COR-L47 (cell line): ENCODE measurements around the gene MSLN.
"Not testable (repeated sequence)": the region's sequence is repeated elsewhere in the genome, so short reads cannot be mapped to it uniquely, and the experiment has no call there.

Experiments used
- DNase-seq: peaks from one replicate; lab custom pipeline; 2025; lab: John Stamatoyannopoulos, UW

The MSLN gene

DNA sequence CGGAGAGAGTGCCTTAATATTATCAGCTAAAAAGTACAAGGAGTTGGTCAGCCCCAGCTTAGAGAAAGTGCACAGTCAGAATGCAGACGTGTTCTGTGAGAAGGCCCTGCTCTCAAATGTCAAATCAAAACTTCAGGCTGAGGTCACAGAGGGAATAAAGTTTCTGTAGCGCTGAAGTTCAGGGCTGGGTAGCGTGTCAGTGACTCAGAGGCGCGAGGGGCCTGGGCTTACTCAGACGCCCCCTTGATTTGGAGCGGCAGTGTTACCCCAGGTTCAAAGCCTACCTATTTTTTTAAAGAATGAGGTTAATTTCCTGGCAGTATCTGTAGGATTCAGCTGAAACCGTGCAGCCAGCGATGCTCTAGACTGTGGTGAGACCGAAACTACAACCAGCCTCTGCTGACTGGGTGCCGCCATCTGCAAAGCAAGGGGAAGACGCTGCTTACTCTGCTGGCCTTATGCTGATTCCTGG is 24.5 kb upstream of the MSLN start:
- no peak for DNase-seq

DNA sequence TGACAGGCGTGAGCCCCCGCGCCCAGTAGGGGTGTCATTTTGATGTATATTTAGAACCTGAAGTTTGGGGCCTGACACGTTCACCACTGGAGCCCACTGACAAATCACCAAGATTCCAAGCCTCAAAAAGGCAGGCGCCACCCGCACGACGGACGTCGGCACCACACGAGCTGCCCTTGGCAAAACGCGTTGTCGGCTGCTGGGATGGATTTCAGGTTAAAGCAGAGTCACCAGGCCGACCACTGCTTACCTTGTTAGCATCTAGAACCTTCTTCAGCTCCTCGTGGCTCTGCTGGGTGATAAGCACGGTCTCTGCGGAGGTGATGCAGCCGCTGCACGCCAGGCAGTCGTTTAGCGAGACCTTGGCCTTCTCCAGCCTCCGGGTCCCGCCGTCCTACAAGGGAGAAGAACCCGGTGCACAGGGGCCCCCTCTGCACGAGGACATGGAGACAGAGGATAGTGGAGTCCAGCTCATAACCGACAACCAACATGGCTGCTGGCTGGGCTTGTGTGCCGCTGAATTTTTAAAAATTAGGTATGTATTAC is 23.5 kb upstream of the MSLN start:
- no peak for DNase-seq

DNA sequence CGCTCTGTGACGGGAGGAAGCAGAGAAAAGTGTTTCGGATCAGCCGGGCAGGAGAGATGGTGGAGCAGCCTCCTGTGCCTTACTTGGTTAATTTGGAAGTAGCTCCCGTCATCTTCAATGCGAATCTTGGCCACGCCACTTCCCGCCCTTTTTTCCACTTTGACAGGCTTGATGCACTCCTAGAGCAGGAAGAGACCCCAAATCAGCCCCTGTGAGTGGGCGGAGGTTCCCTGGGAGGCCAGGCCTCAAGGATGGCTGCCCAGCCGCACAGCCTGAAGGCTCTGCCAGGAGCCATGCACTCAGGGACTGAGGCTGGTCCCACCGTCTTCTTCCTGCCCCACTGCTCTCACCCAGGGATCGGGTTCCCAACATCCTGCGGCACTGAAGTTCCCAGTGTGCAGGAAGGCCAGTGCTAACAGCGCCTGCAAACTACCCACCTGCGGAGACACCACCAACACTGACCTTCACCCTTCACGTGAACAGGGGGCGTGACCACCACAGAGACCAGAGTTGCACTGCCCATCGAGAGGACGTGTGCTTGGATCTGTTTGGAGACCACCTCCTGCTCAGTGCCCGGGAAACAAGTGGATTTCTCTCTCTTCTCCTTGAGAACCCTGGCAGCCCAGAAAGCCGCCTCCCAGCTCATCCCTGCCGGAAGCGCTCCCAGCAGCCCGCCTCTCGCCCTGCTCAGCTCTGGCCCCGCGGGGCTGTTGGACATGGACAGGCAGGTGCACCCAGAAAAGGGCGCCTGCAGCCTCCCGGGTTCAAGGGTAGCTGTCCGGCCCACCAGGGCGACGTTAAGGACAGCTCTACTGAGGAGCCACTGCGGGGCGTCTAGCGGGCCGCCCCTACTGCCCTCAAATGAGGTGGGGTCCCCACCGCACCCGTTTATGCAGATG is 20.7 kb upstream of the MSLN start:
- no peak for DNase-seq

DNA sequence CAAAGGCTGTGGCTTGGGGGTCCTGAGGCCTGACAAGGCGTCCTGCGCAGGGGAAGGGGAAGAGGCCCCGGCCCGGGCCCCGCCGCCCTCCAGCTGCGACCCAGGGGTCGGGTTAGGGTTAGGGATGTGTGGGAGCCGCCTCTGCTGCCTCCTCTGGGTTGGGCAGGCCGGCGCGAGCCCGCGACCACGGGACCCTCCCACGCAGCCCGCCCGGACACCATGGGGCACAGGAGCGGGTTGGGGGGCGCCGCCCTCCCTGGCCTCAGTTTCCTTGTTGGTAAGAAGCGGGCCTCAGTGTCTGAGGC is 20.1 kb upstream of the MSLN start:
- no peak for DNase-seq

DNA sequence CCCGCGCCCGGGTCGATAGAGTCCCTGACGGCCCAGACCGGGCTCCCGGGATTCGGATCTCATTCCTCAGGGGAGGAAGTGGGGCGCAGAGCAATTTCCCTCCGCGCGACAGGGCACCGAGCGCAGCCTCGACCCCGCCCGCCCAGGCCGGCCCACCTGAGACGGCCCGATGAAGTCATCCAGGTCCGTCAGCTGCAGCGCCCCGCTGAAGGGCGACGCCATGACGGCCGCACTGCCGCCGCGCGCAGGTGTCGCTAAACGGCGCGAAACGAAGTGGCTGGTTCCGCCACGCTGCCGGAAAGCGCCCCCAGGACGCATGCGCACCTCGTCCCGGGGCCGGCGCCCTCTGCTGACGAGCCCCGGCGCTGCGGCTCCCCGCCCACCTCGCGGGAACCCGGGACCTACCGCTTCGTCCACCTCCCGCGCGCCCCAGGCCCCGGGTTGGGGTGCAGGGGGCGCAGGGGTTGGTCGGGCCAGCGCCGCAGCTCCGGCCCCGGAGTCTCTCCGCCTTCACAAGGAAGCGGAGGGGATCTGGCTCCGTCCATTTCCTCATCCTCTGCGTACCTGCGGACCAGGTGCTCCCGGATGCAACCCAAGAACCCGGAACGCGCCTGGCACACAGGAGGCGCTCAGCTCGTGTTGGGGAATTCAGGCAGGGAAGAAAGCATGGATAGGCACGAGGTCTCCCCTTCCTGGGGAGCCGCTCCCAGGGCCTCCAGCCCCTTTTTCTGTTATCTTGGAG is 19.6 kb upstream of the MSLN start, which contains the start of gene CIAO3:
Gene CIAO3, minus strand, starts transcription at position 234 of the 742 bp plus-strand sequence. Its CDS starts 12 bp downstream, at position 222.
- DNase-seq = peak; percentile 85

DNA sequence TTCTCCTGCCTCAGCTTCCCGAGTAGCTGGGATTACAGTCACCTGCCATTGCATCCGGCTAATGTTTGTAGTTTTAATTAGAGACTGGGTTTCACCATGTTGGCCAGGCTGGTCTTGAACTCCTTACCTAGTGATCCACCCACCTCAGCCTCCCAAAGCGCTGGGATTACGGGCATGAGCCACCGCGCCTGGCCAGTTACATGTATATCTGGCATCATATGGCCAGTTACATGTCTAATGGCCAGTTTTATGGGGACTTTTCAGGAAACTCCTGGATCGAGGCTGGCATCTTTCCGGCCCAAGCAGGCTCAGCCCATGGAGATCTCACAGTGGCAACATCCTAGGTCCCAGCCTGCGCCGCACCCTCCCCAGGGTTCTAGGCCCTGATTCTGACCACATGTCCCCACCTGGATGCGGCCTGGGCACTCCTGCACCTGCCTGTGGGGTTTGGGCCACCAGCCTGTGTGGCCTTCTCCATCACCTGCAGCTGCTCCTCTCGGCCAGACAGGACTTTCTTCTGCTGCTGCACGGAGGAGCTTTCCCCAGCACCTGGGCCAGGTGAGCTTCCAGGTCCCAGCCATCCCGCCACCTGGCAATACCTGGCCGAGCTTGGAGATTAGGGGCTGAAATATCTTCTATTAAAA is 18.4 kb upstream of the MSLN start:
- no peak for DNase-seq

DNA sequence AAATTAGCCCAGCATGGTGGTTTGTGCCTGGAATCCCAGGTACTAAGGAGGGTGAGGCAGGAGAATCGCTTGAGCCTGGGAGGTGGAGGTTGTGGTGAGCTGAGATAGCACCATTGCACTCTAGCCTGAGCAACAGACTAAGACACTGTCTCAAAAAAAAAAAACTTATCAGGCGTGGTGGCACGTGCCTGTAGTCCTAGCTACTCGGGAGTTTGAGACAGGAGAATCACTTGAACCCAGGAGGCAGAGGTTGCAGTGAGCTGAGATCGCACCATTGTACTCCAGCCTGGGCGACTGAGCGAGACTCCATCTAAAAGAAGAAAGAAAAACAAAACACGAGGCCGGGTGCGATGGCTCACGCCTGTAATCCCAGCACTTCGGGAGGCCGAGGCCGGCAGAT is 17.6 kb upstream of the MSLN start:
- not testable (repeated sequence) for DNase-seq

DNA sequence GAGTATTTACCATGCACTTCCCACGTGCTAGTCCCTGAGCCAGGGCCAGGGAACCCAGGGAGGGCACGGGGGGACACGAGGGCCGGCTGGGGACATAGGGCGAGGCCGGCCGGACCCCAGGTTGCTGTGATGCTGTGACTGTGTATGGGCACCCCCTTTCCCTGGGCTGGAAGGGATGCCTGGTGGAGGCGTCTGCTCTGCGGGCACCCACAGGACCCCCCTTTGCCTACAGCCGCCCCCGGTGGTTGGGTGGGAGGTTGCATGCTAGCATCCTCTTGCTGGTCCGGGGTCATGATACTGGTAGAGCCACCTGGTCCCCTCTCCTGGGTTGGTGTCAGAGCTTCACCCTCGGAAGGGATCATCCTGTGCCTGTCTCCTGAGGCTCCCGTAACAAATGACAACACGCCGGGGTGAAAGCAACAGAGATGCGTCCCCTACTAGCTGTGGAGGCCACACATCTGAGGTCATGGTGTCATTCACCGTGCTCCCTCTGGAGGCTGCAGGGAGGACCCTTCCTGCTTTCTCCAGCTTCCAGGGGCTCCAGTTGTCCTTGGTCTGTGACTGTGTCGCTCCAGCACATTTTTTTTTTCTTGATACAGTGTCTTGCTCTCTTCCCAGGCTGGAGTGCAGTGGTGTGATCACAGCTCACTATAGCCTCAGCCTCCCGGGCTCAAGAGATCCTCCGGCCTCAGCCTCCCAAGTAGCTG is 16.6 kb upstream of the MSLN start:
- DNase-seq = no peak

DNA sequence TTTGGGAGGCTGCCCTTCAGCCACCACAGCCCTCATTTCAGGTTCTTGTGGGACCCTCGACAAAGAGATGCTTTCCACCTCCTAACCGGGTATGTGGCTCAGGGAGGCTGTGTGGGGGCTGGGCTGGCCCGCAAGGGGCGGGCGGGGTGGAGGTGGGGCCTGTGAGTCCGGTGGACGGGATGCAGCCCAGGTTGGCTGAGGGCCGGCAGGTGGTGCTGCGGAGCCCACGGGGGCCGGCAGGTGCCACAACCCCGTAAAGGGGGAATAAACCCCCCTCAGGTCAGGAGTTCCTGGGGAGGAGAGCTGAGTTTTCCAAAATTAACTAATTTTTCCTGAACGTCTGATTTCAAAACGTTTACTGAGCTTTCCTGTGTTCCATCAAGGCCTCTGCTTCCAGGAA is 14.8 kb upstream of the MSLN start:
- peak; percentile 33 for DNase-seq

DNA sequence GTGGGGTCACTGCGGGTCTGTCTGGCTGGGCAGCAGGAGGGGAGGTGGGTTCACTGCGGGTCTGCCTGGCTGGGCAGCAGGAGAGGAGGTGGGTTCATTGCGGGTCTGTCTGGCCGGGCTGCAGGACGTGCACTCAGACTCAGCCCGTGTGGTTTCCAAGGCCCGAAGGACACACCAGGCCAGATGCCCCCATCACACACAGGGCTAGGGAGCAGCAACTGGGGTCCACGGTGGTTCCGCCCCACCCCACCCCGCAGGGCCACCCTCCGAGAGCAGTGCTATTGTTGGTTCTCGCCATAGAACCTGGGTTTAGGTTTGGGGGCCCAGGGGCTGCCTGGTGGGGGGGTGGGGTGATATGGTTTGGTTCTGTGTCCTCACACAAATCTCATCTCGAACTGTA is 13.9 kb upstream of the MSLN start:
- no peak for DNase-seq

DNA sequence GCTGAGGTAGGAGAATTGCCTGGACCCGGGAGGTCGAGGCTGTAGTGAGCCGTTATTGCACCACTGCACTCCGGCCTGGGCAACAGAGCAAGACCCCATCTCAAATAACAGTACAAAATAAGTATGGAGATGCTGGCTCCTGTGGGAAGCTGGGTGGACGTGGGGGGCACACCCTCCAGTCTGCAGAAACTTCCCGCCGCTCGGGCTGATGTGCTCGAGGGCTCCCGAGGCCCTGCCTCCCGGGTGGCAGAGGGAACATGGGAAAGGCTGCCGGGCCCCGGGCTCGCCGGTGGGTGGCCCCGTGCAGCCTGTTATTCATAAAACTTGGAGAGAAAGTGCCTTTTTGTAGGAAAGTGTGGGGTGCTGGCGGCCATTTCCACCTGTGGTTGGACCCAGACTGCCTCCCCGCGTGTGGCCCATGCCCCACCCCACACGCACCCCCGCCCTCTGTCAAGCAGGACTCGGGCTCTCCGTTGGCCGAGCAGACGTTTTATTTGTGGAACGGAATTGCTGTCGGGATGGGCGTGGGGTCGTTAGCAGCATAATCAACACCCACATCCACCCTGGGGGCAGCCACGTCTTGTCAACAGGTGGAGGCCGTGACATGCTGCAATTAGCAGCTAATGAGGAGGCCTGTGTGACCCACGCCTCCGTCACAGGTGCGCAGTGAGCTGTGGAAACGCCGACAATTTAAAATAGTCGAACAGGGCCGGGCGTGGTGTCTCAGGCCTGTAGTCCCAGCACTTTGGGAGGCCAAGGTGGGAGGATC is 12.4 kb upstream of the MSLN start:
- no peak for DNase-seq

DNA sequence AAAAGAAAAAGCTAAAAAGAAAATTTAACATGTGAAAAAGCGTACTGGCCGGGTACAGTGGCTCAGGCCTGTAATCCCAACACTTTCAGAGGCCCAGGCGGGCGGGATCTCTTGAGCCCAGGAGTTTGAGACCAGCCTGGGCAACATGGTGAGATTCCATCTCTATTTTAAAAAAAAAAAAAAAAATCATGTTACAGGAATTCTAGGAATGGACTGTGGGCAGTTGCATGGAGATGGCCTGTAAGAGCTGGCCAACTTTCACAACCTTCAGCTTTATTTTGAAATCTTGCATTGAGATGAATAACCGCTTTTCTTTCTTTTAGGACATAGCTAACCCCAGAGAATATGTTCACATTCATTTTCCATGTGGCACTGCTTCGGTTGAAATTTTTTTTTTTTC is 11.5 kb upstream of the MSLN start:
- DNase-seq = no peak

DNA sequence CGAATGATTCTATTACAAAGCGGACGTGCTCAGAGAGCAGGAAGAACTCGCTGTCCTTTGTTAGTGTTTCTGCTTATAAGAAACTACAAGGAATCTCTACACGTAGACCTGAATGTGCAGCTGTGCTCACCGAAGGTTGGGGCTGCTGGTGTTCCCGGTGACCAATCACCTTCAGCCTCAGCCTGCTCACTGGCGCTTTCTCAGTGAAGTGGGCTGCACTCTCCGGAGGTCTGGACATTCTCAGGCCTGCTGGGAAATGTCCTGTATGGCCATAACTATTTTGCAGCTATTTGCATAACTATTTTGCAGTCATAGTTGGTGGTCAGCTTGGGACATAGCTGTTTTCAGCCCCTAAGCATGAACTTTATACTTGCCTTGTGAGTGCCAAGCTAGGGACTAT is 10.0 kb upstream of the MSLN start:
- DNase-seq = no peak

DNA sequence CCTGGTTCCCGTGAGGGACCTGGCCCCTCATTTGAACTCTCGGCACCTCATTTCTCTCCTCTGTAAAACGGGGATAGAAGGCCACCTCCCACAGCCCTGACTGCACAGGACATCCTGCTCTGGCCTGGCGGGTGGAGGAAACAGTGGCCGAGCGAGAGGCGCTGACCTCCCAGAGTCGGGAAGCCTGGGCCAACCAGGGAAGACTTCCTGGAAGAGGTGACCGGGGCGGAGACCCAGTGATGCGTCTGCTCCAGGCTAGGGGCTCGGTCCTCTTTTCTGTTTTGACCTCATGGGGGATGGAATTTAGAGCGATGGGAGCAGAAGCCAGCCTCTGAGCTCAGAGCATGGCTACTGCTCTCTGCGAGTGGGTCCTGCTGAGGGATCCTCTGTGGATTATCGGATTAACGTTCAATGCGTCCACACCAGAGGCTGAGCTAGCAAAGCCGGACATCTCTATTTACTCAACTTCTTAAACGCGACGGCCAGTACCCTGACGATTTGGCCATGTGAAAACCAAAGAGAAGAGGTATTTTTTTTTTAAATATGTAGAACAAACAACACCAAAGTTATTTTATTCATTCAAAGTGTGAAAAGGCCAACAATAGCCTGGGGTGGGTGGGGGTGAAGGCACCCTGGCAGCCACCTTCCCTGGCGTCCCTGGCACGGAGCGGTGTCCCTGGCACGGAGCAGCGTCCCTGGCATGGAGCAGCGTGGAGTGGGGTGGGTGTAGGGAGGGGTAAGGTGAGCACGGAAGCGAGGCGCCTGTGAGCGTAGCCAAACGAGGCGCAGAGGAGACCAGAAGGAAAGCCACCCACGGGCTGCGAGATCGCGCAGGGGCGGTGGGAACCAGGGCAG is 9.2 kb upstream of the MSLN start:
- DNase-seq = no peak

DNA sequence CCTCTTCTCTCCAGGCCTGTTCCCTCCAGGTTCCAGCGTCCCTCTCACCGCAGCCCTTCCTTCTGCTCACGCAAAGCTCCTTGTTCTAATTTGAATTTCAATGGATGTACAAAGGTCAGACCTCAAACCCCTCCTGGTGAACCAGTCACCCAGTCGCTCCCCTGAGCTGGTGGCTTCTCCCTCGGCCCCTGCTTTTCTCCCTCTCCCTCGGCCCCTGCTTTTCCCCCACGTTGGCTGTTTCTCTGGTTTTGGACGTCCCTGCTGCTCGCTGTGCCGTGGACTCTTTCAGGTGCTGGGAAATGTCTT is 8.6 kb upstream of the MSLN start:
- DNase-seq = no peak

DNA sequence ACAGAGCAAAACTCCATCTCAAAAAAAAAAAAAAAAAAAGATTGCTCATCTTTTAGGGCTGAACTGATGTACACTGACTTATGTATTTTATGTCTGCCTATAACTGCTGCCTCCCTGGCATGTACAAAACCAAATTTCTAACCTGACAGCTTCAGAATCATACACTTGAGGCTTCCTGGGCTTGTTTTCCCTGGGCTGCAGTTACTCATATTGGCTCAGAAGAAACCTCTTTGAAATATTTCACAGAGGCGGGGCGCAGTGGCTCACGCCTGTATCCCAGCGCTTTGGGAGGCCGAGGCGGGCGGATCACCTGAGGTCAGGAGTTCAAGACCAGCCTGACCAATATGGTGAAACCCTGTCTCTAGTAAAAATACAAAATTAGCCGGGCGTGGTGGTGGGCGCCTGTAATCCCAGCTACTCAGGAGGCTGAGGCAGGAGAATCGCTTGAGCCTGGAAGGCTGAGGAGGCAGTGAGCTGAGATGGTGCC is 6.4 kb upstream of the MSLN start:
- not testable (repeated sequence) for DNase-seq

DNA sequence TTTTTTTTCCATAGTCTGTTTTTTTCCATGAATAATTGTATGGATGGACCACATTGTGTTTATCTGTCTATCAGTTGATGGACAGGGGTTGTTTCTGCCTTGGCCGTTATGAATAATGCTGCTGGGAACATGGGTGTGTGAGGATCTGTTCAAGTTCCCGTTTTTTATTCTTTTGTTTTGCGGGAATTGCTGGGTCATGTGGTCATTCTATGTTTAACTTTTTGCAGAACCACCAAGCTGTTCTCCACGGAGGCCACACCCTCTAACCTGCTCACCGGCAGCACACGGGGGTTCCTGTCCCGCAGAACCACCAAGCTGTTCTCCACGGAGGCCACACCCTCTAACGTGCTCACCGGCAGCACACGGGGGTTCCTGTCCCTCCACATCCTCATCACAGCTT is 5.9 kb upstream of the MSLN start:
- no peak for DNase-seq

DNA sequence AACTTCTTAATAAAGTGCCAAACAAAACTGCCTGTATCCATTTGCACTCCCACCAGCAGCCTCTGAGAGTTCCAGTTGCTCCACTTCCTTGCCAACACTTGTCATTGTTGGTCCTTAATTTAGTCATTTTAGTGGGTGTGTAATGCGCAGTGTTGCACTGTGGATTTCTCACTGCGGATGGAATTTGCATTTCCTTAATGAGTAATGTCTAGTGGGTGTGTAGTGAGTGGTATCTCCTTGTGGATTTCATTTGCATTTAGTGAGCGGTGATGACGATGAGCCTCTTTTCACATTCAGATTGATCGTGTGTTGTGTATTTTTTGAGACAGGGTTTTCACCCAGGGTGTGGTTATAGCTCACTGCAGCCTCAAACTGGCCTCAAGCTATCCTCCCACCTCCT is 4.1 kb upstream of the MSLN start:
- DNase-seq = no peak

DNA sequence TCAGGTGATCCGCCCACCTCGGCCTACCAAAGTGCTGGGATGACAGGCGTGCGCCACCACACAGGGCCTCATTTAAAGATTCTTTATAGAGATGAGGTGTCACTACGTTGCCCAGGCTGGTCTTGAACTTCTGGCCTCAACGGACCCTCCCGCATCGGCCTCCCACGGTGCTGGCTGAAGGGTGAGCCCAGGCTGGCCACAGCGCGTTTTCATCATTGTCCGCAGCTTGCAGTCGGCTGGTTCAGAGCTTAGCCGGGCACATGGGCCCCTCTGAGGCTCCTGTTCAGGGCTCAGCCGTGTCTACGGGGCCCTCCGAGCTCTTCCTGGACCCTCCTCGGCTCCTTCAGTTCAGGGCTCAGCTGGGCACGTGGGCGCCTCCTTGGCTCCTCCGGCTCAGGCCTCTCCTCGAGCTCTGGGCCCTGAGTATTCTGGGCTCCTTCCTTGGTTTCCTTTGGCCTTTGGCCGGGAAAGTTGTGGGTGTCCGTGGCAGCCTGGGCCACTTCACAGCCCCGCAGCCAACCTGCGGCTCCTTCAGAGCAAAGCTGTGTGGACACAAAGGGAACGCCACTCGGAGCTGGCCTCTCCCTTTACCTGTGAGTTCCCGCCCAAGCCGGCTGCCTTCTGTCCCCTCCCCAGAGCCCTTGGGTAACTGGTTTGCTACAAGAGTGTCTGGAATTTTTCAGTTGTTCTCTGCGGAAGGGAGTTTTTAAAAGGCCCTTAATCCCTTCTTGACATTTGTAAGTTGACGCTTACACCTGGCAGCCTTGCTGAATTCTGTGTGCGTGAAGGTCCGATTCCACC is 1.2 kb upstream of the MSLN start:
- no peak for DNase-seq
